GM12865 (cell line): Measurements from ENCODE around the gene CCDC12.

ENCODE experiments used
- DNase-seq: peaks from one replicate; pipeline ENCODE4 v3.0.0; 2010; ENCODE audit warnings: low read depth
- H3K4me3 ChIP-seq: 2 replicates; pipeline ENCODE4 v1.5.1; 2011; ENCODE audit warnings: mild to moderate bottlenecking, low read depth, low read length, control low read depth
- CTCF ChIP-seq: IDR thresholded peaks from 2 replicates; pipeline ENCODE4 v1.5.1; 2011; ENCODE audit warnings: low read length, control low read depth, low read depth, inconsistent platforms; ENCODE audit not compliant: insufficient read depth; ENCODE audit errors: missing control alignments

Gene CCDC12

DNA sequence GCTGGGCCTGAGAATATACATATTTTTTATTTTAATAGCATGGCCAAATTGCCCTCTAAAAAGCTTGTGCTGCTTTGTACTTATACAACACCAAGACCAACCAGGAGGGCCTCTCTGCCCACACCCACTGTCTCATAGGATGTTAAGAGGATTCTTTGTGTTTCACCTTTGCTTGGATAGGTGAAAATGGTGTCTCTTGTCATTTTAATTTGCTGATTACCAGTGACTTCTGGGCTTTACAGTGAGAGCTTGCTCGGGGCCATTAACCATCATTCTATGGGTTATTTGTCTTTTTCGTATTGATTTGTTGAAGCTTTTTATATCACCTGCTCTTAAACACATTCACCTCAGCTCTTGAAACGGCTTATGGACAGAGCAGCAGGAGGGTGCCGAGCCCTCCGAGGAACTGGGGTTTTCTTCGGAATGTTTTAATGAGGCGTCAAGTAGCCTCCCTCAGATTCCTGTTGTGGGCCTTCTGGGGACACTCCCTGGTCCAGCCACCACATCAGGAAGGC, 88.5 kb downstream of the CCDC12 start:
- no peak for DNase-seq
- TF ChIP-seq CTCF: no peak
- H3K4me3 ChIP-seq: no peak overlapping the region

DNA sequence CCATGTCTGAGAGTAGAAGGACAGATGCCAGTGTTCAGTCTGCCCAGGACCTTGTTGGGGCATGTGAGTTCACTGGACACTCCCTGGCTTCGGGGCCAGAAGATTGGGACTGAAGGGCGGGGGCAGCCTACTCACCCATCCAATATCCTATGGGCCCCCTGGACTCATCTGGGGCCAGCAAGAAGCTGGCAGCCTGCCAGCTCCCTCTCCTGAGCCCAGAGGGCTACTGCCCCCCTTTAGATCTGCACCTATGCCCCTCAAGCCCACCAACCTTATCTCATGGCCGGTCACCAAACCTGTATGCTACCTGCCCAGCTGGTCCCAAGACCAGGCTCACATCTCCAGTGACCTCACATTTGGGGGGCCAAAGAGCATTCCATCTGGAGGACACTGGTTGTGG, 90.9 kb downstream of the CCDC12 start:
- TF ChIP-seq CTCF: no peak
- H3K4me3 ChIP-seq: no peak overlapping the region
- no peak for DNase-seq

GRCh38 chr3:46884929-46885328, 91.6 kb downstream of the CCDC12 start:
- no peak for DNase-seq
- H3K4me3 ChIP-seq: no peak overlapping the region
- TF ChIP-seq CTCF: no peak

DNA sequence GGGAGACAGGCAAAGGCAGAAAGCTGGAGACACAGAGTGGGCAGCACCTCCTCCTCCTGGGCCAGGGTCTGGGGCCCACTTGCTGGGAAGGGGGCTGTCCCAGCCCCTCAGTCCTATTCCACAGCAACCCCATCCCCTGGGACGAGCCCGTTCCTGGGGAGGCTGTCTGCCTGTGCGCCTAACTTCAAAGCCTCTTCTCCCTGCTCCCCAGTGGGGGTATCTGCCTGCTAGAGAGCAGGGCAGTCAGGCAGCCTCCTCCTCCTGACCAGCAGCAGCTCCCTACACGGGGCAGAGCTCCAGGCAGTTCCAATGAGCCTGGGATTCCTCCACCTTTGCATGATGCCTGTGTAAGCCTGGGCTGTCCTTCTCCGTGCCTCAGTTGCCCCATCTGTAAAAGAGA, 92.1 kb downstream of the CCDC12 start:
- TF ChIP-seq CTCF: no peak
- no peak overlapping the region for H3K4me3 ChIP-seq
- DNase-seq: no peak

GRCh38 chr3:46883830-46884185, 92.7 kb downstream of the CCDC12 start:
- no peak overlapping the region for H3K4me3 ChIP-seq

DNA sequence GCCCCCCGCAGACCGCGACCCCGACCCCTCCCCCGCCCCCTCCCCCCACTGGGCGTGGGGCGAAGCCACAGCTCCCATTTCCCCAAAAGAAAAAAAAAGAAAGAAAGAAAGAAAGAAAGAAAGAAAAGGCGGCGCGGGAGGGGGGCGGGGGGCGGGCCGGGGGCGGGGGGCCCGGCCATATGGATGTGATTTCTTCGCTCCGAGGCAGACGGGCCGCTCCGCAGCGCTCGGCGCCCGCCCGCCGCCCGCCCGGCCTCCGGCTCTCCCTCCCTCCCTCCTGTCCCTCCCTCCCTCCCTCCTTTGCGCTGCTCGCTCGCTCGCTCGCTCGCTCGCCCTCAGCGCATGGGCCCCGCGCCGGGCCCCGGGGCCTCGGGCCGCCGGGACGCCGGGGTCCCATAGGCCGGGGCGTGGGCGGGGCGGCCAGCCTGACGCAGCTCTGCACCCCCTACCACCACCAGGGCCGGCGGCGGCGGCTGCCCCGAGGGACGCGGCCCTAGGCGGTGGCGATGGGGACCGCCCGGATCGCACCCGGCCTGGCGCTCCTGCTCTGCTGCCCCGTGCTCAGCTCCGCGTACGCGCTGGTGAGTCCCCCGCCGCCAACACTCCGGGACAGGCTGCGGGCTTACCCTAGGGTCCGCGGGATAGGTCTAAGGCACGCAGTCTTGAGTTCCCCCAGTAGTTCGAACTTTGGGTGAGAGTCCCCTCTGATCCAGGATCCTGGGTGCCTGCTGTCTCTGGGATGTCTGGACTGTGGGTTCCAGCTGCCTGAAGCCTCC, 93.3 kb downstream of the CCDC12 start:
- no peak for TF ChIP-seq CTCF
- no peak for DNase-seq
- no peak overlapping the region for H3K4me3 ChIP-seq

More at GRCh38 chr3:46883830-46884185, 92.7 kb downstream of the CCDC12 start:
- no peak for DNase-seq
- no peak for TF ChIP-seq CTCF
